Psoas muscle (tissue), 8 donors: ENCODE measurements around the gene VPS41. TPM values are rescaled to one million over a fixed set of nuclear protein-coding genes. Genes with fewer than 3 reads are reported as not detected.
"Not testable (repeated sequence)": the region's sequence is repeated elsewhere in the genome, so short reads cannot be mapped to it uniquely, and the experiment has no call there.

Experiments
- ATAC-seq, 4 donors: fragments of 200-7000 bp; cut with Tn5 transposase; one replicate each; pipeline ENCODE4 v1.9.1; 2020; ENCODE audit warnings: moderate library complexity in 3 of 4, mild to moderate bottlenecking in 2 of 4
- DNase-seq, 2 donors: peaks; one replicate each; pipeline ENCODE4 v3.0.0-alpha.2; 2020
- H3K27ac ChIP-seq: fragments of 200-600 bp; one replicate; pipeline ENCODE4 v1.8.0; 2022
- H3K27me3 ChIP-seq, 3 donors: fragments of 200-600 bp in 1 of 3; one replicate each; pipeline versions ENCODE4 v1.6.1 to v1.8.0; 2013 to 2022; ENCODE audit warnings: low read length in 2 of 3, mild to moderate bottlenecking in 2 of 3, moderate library complexity in 1 of 3; ENCODE audit not compliant: insufficient read depth in 3 of 3
- H3K36me3 ChIP-seq, 2 donors: fragments of 200-600 bp in 1 of 2; one replicate each; pipeline versions ENCODE4 v1.6.1 to v1.8.0; 2013 to 2022; ENCODE audit warnings: low read depth in 1 of 2, mild to moderate bottlenecking in 1 of 2, moderate library complexity in 1 of 2; ENCODE audit not compliant: insufficient read depth in 1 of 2
- H3K4me1 ChIP-seq: fragments of 200-600 bp; one replicate; pipeline ENCODE4 v1.8.0; 2022
- H3K4me3 ChIP-seq: fragments of 200-600 bp; one replicate; pipeline ENCODE4 v1.8.0; 2022; ENCODE audit warnings: mild to moderate bottlenecking
- H3K9me3 ChIP-seq: fragments of 200-600 bp; one replicate; pipeline ENCODE4 v1.8.0; 2022
- WGBS, 3 donors: extraction: QIAGEN DNeasy Blood & Tissue Kit; methylation state at CpG; one replicate each; pipeline versions ENCODE4 v1.1.6 to v1.1.7; 2013; 5-methylcytosine and 5-hydroxymethylcytosine counted together
- intact Hi-C, 2 donors: fragments of 100-400 bp; cut with DNase I; formaldehyde crosslinking; loops; one replicate each; pipeline versions ENCODE4 v1.11.0 to v1.14.2; 2022
- polyA plus RNA-seq, 3 donors: library from polyadenylated mRNA; stranded (reverse); fragments of 200-250 nt; gene quantifications; one replicate each; pipeline ENCODE4 v1.2.3, GENCODE V29; 2013
- total RNA-seq, 4 donors: library from RNA; stranded (reverse); fragmentation: NEBNext Ultra II Directional in 2 of 4; extraction: Animal tissue kit (Norgen Biotek cat#: 25700) in 2 of 4; gene quantifications; one replicate each; pipeline versions ENCODE4 v1.2.1 to v1.2.4, GENCODE V29; 2021 to 2023
- TF ChIP-seq, protein P1 (sequence below): fragments of 200-600 bp; IDR thresholded peaks from one replicate; pipeline ENCODE4 v1.8.0; 2022; ENCODE audit warnings: antibody characterized with exemption
- donor health status: healthy with polysubstance abuse.
- donor health status: DM: no; HTN: no; CAD: no; lungs with moderate emphysema.
- donor health status: Bipolar disorder and iron deficiency.
- donor health status: healthy.
- donor health status: DM: yes; HTN: yes; CAD: no.
- donor health status: DM: no; HTN: no; CAD: no.
- donor health status: DM: no; HTN: no; CAD: no.
- donor health status: DM: yes; HTN: yes; CAD: no.

The VPS41 gene
- total and polyA plus RNA-seq, 7 donors: 4.6 to 28.3 (median 13.8) TPM

DNA sequence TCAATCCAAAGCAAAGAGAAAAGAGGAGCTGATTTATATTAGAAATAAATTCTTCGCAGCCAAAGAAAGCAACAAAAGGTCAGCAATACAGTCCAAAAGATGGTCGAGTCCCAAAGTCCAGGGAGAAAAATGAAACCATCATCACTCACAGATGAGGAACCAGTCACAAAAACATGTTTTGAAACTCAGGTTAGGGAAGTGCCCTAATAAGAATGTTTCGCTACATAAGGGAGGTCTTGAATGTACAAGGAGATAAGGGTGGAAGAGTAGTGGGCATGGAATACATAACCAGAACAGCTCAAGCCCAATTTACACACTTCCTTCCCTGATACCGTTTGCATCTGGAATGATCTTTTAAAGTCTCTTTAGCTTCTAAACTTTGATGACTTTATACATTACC lies 53.6 kb downstream of the VPS41 start:
- 75 to 84% (median 76%) methylated on average over 4 of the region's 4 CpGs for WGBS, 3 donors
- H3K36me3 ChIP-seq: no peaks in the 10 kb centered on the region
- H3K4me3 ChIP-seq: no peak overlapping the region
- H3K27me3 ChIP-seq: no peaks in the 10 kb centered on the region
- no peak overlapping the region for H3K27ac ChIP-seq
- ATAC-seq (no peak), DNase-seq (no peak)
- TF ChIP-seq, protein P1, sequence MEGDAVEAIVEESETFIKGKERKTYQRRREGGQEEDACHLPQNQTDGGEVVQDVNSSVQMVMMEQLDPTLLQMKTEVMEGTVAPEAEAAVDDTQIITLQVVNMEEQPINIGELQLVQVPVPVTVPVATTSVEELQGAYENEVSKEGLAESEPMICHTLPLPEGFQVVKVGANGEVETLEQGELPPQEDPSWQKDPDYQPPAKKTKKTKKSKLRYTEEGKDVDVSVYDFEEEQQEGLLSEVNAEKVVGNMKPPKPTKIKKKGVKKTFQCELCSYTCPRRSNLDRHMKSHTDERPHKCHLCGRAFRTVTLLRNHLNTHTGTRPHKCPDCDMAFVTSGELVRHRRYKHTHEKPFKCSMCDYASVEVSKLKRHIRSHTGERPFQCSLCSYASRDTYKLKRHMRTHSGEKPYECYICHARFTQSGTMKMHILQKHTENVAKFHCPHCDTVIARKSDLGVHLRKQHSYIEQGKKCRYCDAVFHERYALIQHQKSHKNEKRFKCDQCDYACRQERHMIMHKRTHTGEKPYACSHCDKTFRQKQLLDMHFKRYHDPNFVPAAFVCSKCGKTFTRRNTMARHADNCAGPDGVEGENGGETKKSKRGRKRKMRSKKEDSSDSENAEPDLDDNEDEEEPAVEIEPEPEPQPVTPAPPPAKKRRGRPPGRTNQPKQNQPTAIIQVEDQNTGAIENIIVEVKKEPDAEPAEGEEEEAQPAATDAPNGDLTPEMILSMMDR: no peak
- H3K4me1 ChIP-seq: no peaks in the 10 kb centered on the region
- H3K9me3 ChIP-seq: no peaks in the 10 kb centered on the region
- intact Hi-C loops: no loop called here

DNA sequence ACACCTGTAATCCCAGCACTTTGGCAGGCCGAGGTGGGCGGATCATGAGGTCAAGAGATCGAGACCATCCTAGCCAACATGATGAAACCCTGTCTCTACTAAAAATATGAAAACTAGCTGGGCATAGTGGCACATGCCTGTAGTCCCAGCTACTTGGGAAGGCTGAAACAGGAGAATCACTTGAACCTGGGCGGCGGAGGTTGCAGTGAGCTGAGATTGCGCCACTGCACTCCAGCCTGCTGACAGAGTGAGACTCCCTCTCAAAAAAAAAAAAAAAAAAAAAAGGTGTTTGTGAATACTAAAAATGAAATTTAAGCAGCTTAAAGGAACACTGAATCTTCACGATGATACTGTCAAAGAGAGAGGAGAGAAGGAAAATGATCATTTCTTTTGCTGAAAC lies 54.0 kb downstream of the VPS41 start:
- 96 to 98% (median 97%) methylated on average over 7 of the region's 7 CpGs for WGBS, 3 donors
- ATAC-seq: not testable (repeated sequence)

DNA sequence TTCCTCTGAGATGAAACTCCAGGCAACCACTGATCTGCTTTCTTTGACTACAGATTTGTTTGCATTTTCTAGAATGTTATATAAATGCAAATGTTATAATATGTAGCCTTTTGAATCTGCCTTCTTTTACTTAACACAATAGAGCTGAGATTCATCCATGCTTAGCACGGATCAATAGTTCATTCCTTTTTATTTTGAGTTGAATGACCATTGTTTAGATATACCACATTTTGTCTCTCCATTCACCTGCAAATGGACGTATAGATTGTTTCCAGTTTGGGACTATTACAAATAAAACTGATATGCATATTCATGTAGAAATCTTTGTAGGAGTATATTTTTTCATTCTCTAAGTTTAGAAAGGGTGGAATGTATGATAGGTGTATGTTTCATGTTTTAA lies 57.7 kb downstream of the VPS41 start:
- WGBS, 3 donors: 86 to 91% (median 90%) methylated on average over 2 of the region's 2 CpGs
- TF ChIP-seq, protein P1: no peak
- no peaks in the 10 kb centered on the region for H3K9me3 ChIP-seq
- no peak overlapping the region for H3K4me3 ChIP-seq
- ATAC-seq (no peak), DNase-seq (no peak)
- no peak overlapping the region for H3K27ac ChIP-seq
- no peaks in the 10 kb centered on the region for H3K4me1 ChIP-seq
- H3K36me3 ChIP-seq: no peaks in the 10 kb centered on the region
- intact Hi-C loops: no loop called here
- no peaks in the 10 kb centered on the region for H3K27me3 ChIP-seq

More for the DNA sequence above, 54.0 kb downstream of the VPS41 start:
- DNase-seq, H3K36me3 ChIP-seq, H3K9me3 ChIP-seq, H3K27me3 ChIP-seq, H3K4me1 ChIP-seq, intact Hi-C loops, H3K27ac ChIP-seq, H3K4me3 ChIP-seq: not testable (repeated sequence)

DNA sequence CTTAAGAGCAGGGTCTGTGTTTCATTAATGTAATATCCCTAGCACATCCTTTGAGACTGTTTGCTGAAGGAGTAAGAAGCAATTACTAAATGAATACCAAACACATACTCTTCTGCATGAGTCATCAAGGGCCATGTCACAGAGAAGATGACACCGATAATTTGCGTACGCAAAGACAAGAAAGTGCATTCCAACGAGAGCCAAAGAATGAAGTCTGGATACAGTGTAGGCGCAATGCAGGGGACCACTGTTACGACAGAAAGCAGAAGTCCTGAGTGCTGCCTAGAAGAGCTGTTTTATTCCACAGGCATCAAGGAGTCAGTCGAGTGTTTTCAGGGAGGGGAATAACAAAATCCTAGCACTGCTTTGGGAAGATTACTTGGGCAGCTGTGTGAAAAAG lies 62.7 kb downstream of the VPS41 start:
- Histone ChIP-seq H3K27me3 (no peaks in the 10 kb centered on the region), H3K4me3 (no peak overlapping the region), H3K36me3 (no peaks in the 10 kb centered on the region), H3K9me3 (no peaks in the 10 kb centered on the region), H3K27ac (no peak overlapping the region), H3K4me1 (peaks cover under 1% of the 10 kb centered on the region)
- 84 to 90% (median 89%) methylated on average over 7 of the region's 7 CpGs for WGBS, 3 donors
- DNase-seq (no peak), ATAC-seq (no peak)
- intact Hi-C loops: no loop called here
- TF ChIP-seq, protein P1: no peak

DNA sequence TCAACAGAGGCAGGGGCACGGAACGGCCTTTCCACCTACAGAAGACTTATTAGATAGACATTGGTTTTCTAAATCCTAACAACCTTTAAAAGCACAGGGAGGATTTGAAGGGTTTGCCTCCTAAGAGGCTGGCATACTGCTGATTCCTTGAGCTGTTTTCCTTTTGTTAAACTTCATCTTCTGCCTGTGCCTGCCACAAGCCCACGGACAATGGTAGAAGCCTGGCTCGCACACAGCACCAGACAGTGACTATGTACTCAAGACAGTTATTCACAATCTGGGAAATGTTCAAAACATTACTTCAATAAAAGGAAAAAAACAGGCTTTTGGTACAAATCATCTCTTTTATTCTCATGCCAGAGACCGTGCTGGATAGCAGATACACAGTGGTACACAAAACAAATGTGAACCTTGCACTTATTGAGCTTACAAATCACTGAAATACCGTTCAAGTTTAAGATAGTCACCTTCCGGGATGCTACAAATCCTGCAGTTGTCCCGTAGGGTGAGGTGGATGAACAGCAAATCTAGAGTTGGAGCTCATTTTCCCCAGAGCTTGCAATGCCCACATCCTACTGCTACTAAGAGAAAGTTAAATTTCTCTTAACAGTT lies 63.9 kb downstream of the VPS41 start:
- no peaks in the 10 kb centered on the region for H3K27me3 ChIP-seq
- no peak overlapping the region for H3K4me3 ChIP-seq
- H3K4me1 ChIP-seq: peaks cover 8% of the 10 kb centered on the region
- H3K36me3 ChIP-seq: no peaks in the 10 kb centered on the region
- no peaks in the 10 kb centered on the region for H3K9me3 ChIP-seq
- ATAC-seq (no peak), DNase-seq (no peak)
- H3K27ac ChIP-seq: no peak overlapping the region
- TF ChIP-seq, protein P1: no peak
- intact Hi-C loops: no loop called here
- 89 to 95% (median 91%) methylated on average over 8 of the region's 8 CpGs for WGBS, 3 donors
